A549 (cell line): ENCODE results near the gene UQCC3. TPM values are rescaled to one million over a fixed set of nuclear protein-coding genes. Genes with fewer than 3 reads are reported as not detected.

Experiments used
- ATAC-seq, 2 experiments: fragments of 200-7000 bp in 1 of 2; fragments of >200 bp in 1 of 2; cut with Nextera tagmentation in 1 of 2; cut with Tn5 transposase in 1 of 2; 3 replicates each; pipeline versions ENCODE4 v1.8.0 to v1.9.1; 2018 to 2020; ENCODE audit warnings: mild to moderate bottlenecking in 1 of 2, moderate library complexity in 1 of 2
- CTCF ChIA-PET: fragments of 300-600 bp; sonication (Branson Sonifier 250); formaldehyde crosslinking; extraction: SDS; loops from one replicate; lab custom pipeline; 2021; ENCODE audit warnings: antibody characterized with exemption, inconsistent platforms; lab: Yijun Ruan, JAX
- POLR2A ChIA-PET: fragments of 350-600 bp; formaldehyde crosslinking; extraction: SDS; loops from one replicate; lab custom pipeline; 2021; ENCODE audit warnings: antibody characterized with exemption, inconsistent platforms; lab: Yijun Ruan, JAX
- DNase-seq, 2 experiments: peaks; one replicate each; pipeline versions ENCODE4 v3.0.0 to v3.0.0-alpha.2; 2011 to 2016; ENCODE audit warnings: low read depth in 1 of 2, low spot score in 1 of 2
- FAIRE-seq: peaks from 2 replicates; lab custom pipeline; 2011; peaks lifted over from hg19 to GRCh38; lab: Jason Lieb, UNC
- H3K27ac ChIP-seq, 2 experiments: fragments of >200 bp; sonication (Bioruptor Twin); formaldehyde crosslinking; 3 replicates each; pipeline ENCODE4 v1.5.1; 2016 to 2017
- H3K4me1 ChIP-seq: fragments of >200 bp; sonication (Bioruptor Twin); formaldehyde crosslinking; 3 replicates; pipeline ENCODE4 v1.6.1; 2016
- H3K4me2 ChIP-seq: fragments of >200 bp; sonication (Bioruptor Twin); formaldehyde crosslinking; 3 replicates; pipeline ENCODE4 v1.6.1; 2016
- H3K4me3 ChIP-seq: fragments of >200 bp; sonication (Bioruptor Twin); formaldehyde crosslinking; 3 replicates; pipeline ENCODE4 v1.5.1; 2016
- H3K9me3 ChIP-seq: fragments of >200 bp; sonication (Bioruptor Twin); formaldehyde crosslinking; 3 replicates; pipeline ENCODE4 v1.6.1; 2016
- HDAC2 ChIP-seq: fragments of 200-600 bp; sonication (generic); IDR thresholded peaks from 2 replicates; pipeline ENCODE4 v1.6.1; 2016
- HOXA7 ChIP-seq: fragments of 250-450 bp; sonication (Bioruptor Pico); IDR thresholded peaks from 2 replicates; pipeline ENCODE4 v1.5.0; 2020; ENCODE audit warnings: mild to moderate bottlenecking, moderate library complexity
- HOXB5 ChIP-seq: fragments of 250-450 bp; sonication (Bioruptor Pico); IDR thresholded peaks from 2 replicates; pipeline ENCODE4 v1.5.0; 2020; ENCODE audit warnings: mild to moderate bottlenecking, moderate library complexity
- JUNB ChIP-seq: fragments of >200 bp; sonication (Bioruptor Twin); formaldehyde crosslinking; IDR thresholded peaks from 2 replicates; pipeline ENCODE4 v1.6.1; 2016
- MYC ChIP-seq: IDR thresholded peaks from 2 replicates; pipeline ENCODE4 v1.6.1; 2012; ENCODE audit warnings: mild to moderate bottlenecking, inconsistent platforms, low read length, improper control_type of control experiment, borderline replicate concordance
- NPAS2 ChIP-seq: fragments of 250-450 bp; sonication (Bioruptor Pico); IDR thresholded peaks from 2 replicates; pipeline ENCODE4 v1.8.0; 2022; ENCODE audit warnings: mild to moderate bottlenecking, moderate library complexity, borderline replicate concordance
- PHF8 ChIP-seq: fragments of 200-600 bp; sonication (generic); IDR thresholded peaks from 2 replicates; pipeline ENCODE4 v1.6.1; 2016; ENCODE audit warnings: low read depth, mild to moderate bottlenecking, antibody characterized with exemption, moderate library complexity, borderline replicate concordance
- RARB ChIP-seq: fragments of 250-450 bp; sonication (Bioruptor Pico); IDR thresholded peaks from 2 replicates; pipeline ENCODE4 v1.8.0; 2021; ENCODE audit warnings: mild to moderate bottlenecking, moderate library complexity
- REST ChIP-seq: fragments of 200-600 bp; sonication (generic); IDR thresholded peaks from 2 replicates; pipeline ENCODE4 v1.6.1; 2016; ENCODE audit warnings: antibody characterized with exemption, mild to moderate bottlenecking, moderate library complexity
- RNF2 ChIP-seq: fragments of 200-600 bp; sonication (generic); IDR thresholded peaks from 2 replicates; pipeline ENCODE4 v1.6.1; 2016; ENCODE audit warnings: low read depth, mild to moderate bottlenecking, antibody characterized with exemption, moderate library complexity, borderline replicate concordance
- ZFP36 ChIP-seq: fragments of 450-650 bp; IDR thresholded peaks from 2 replicates; pipeline ENCODE4 v1.6.1; 2014; ENCODE audit warnings: borderline replicate concordance; ENCODE audit not compliant: partially characterized antibody
- WGBS: methylation state at CpG from one replicate; pipeline ENCODE4 v1.1.6; 2017; ENCODE audit errors: missing lambda C conversion rate; 5-methylcytosine and 5-hydroxymethylcytosine counted together
- polyA plus RNA-seq, 4 experiments: library from polyadenylated mRNA; depleted of rRNA in 3 of 4; stranded (reverse); fragments of >200 nt; fragmentation: RNase III in 1 of 4; extraction: RNeasy Plus Mini Kit Qiagen cat#74134 plus additional on column Dnase treatment in 1 of 4; gene quantifications; 2 replicates in 3 of 4; 3 replicates in 1 of 4; pipeline ENCODE4 v1.2.3, GENCODE V29; 2011 to 2017
- TF ChIP-seq, protein P1 (sequence below): fragments of 250-450 bp; sonication (Bioruptor Pico); IDR thresholded peaks from 2 replicates; pipeline ENCODE4 v1.5.0; 2021; ENCODE audit warnings: mild to moderate bottlenecking, moderate library complexity, borderline replicate concordance
- TF ChIP-seq, protein P2 (sequence below): fragments of >200 bp; sonication (Bioruptor Twin); formaldehyde crosslinking; IDR thresholded peaks from 3 replicates; pipeline ENCODE4 v1.6.1; 2016
- TF ChIP-seq, protein P3 (sequence below): IDR thresholded peaks from 2 replicates; pipeline ENCODE4 v1.6.1; 2012
- TF ChIP-seq, protein P4 (sequence below): IDR thresholded peaks from 2 replicates; pipeline ENCODE4 v1.6.1; 2012
- TF ChIP-seq, protein P5 (sequence below): IDR thresholded peaks from 2 replicates; pipeline ENCODE4 v1.6.1; 2012; ENCODE audit warnings: low read depth, borderline replicate concordance

Gene UQCC3
- polyA plus RNA-seq, 2 of the 4 experiments (the other 2 are of a cell fraction): 20.2 to 27.8 TPM

DNA sequence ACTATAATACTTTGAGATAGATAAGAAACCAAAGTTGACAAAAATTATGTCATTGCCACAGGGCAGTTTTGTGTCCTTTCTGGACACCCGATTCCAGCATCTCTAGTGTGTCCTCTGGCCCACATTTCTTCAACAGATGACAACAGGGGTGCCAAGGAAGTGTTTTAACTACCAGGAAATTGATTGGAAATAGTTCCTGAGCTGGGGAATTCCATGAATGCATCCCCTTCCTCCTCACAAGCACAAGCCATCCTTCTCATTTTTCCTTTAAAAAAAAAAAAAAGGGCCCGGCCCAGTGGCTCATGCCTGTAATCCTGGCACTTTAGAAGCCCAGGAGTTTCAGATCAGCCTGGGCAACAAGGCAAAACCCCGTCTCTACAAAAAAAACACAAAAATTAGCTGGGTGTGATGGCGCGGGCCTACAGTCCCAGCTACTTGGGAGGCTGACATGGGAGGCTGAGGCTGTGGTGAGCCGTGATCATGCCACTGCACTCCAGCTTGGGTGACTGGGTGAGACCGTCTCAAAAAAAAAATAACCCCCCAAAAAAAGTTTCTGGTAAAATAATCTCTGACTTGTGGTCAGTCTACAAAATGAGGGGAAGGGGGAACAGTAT lies 48.9 kb upstream of the UQCC3 start:
- H3K4me2 ChIP-seq: peak overlapping the region; percentile 69
- H3K4me3 ChIP-seq: peak overlapping the region; percentile 20; the same call in 2 of the 3 replicates
- no peak for ATAC-seq
- H3K27ac ChIP-seq: peak overlapping the region; percentile 75 to 92
- no peak for DNase-seq
- no peaks in the 10 kb centered on the region for H3K9me3 ChIP-seq
- WGBS: 94% methylated on average over 7 of the region's 7 CpGs
- TF ChIP-seq HOXB5: 0 out of 2 replicates have a peak, but pooled peaks have one; percentile 13
- TF ChIP-seq REST: no peak
- H3K4me1 ChIP-seq: peaks cover 15% of the 10 kb centered on the region
- CTCF ChIA-PET: interaction anchor here (1.0 to 4.9 kb wide), 8 partner anchors 10 to 198 kb away, joined by 3 to 48 read pairs (median 4); partner anchors contain the start of genes EML3, ROM1 and TUT1
- POLR2A ChIA-PET: interaction anchor here (0.5 to 4.6 kb wide), 11 partner anchors 21 to 219 kb away, joined by 3 to 48 read pairs (median 6); partner anchors contain the start of genes C11orf98, CSKMT, EEF1G and GANAB
- no peak for FAIRE-seq

DNA sequence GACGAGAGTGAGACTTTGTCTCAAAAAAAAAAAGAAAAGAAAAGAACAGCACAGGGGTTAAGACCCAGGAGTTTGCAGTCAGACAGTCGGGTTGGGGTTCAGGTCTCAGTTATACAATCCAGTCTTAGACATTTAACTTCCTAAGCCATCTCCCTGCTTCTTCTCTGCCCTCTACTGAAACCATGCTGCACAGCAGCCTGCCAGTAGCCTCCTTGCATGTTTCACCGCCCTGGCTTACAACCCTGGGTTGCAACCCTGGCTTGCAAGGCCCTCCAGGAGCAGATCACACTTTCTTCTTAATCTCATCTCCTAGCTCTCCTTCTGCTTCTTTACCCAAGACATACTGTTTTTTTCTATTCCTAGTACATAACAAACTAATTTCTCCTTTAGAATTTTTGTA lies 43.8 kb upstream of the UQCC3 start:
- CTCF ChIA-PET: interaction anchor here (0.6 to 1.8 kb wide), 5 partner anchors 11 to 33 kb away, joined by 3 to 5 read pairs (median 3); partner anchors contain the start of gene EML3
- ATAC-seq: peak; percentile 42 to 64; a peak in 4 of 6 replicates
- Histone ChIP-seq H3K4me2 (no peak overlapping the region), H3K4me1 (no peaks in the 10 kb centered on the region), H3K9me3 (no peaks in the 10 kb centered on the region), H3K27ac (no peak overlapping the region), H3K4me3 (no peak overlapping the region)
- no peak for TF ChIP-seq RARB (CRISPR knock-in tag)
- TF ChIP-seq, protein P1, sequence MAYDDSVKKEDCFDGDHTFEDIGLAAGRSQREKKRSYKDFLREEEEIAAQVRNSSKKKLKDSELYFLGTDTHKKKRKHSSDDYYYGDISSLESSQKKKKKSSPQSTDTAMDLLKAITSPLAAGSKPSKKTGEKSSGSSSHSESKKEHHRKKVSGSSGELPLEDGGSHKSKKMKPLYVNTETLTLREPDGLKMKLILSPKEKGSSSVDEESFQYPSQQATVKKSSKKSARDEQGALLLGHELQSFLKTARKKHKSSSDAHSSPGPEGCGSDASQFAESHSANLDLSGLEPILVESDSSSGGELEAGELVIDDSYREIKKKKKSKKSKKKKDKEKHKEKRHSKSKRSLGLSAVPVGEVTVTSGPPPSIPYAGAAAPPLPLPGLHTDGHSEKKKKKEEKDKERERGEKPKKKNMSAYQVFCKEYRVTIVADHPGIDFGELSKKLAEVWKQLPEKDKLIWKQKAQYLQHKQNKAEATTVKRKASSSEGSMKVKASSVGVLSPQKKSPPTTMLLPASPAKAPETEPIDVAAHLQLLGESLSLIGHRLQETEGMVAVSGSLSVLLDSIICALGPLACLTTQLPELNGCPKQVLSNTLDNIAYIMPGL (CRISPR knock-in tag): no peak
- TF ChIP-seq, protein P2, sequence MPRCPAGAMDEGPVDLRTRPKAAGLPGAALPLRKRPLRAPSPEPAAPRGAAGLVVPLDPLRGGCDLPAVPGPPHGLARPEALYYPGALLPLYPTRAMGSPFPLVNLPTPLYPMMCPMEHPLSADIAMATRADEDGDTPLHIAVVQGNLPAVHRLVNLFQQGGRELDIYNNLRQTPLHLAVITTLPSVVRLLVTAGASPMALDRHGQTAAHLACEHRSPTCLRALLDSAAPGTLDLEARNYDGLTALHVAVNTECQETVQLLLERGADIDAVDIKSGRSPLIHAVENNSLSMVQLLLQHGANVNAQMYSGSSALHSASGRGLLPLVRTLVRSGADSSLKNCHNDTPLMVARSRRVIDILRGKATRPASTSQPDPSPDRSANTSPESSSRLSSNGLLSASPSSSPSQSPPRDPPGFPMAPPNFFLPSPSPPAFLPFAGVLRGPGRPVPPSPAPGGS: no peak
- TF ChIP-seq PHF8: no peak
- no peak for TF ChIP-seq JUNB
- TF ChIP-seq, protein P3, sequence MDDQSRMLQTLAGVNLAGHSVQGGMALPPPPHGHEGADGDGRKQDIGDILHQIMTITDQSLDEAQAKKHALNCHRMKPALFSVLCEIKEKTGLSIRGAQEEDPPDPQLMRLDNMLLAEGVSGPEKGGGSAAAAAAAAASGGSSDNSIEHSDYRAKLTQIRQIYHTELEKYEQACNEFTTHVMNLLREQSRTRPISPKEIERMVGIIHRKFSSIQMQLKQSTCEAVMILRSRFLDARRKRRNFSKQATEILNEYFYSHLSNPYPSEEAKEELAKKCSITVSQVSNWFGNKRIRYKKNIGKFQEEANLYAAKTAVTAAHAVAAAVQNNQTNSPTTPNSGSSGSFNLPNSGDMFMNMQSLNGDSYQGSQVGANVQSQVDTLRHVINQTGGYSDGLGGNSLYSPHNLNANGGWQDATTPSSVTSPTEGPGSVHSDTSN: no peak
- TF ChIP-seq HOXB5: no peak
- no peak for TF ChIP-seq ZFP36
- TF ChIP-seq NPAS2 (CRISPR knock-in tag): no peak
- TF ChIP-seq HDAC2: no peak
- TF ChIP-seq HOXA7 (CRISPR knock-in tag): no peak
- no peak for TF ChIP-seq RNF2
- TF ChIP-seq MYC: no peak
- no peak for TF ChIP-seq REST
- TF ChIP-seq, protein P4, sequence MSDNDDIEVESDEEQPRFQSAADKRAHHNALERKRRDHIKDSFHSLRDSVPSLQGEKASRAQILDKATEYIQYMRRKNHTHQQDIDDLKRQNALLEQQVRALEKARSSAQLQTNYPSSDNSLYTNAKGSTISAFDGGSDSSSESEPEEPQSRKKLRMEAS: no peak
- TF ChIP-seq, protein P5, sequence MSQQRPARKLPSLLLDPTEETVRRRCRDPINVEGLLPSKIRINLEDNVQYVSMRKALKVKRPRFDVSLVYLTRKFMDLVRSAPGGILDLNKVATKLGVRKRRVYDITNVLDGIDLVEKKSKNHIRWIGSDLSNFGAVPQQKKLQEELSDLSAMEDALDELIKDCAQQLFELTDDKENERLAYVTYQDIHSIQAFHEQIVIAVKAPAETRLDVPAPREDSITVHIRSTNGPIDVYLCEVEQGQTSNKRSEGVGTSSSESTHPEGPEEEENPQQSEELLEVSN: no peak
- no peak for FAIRE-seq
- POLR2A ChIA-PET: no interaction called here
- 88% methylated on average over 3 of the region's 3 CpGs for WGBS
- DNase-seq: peak in 1 of 2 experiments; percentile 36
